H1 (cell line): ENCODE data around the gene ZNF346. TPM values are rescaled to one million over a fixed set of nuclear protein-coding genes. Genes with fewer than 3 reads are reported as not detected.

ENCODE experiments used
- CTBP2 ChIP-seq: IDR thresholded peaks from 2 replicates; pipeline ENCODE4 v1.7.0; 2011; ENCODE audit warnings: borderline replicate concordance, mild to moderate bottlenecking, moderate library complexity, mixed read lengths, low read length; ENCODE audit not compliant: insufficient read depth, insufficient read length
- HDAC2 ChIP-seq, 2 experiments: fragments of 300-600 bp in 1 of 2; sonication (generic) in 1 of 2; IDR thresholded peaks; 2 replicates each; pipeline ENCODE4 v1.6.1; 2011 to 2012; ENCODE audit warnings: low read depth in 2 of 2, low read length in 2 of 2, mild to moderate bottlenecking in 2 of 2, moderate library complexity in 2 of 2, borderline replicate concordance in 1 of 2, inconsistent platforms in 1 of 2
- KDM5A ChIP-seq: fragments of 200-600 bp; IDR thresholded peaks from 2 replicates; pipeline ENCODE4 v1.7.1; 2012; ENCODE audit warnings: mild to moderate bottlenecking, low read length, inconsistent platforms, mixed read lengths
- SAP30 ChIP-seq: fragments of 300-600 bp; sonication (generic); IDR thresholded peaks from 2 replicates; pipeline ENCODE4 v1.7.1; 2012; ENCODE audit warnings: low read length, moderate library complexity, mild to moderate bottlenecking, inconsistent platforms; ENCODE audit not compliant: insufficient read depth, insufficient replicate concordance
- SIN3A ChIP-seq, 2 experiments: IDR thresholded peaks in 1 of 2; conservative IDR thresholded peaks in 1 of 2; 2 replicates each; pipeline ENCODE4 v1.6.1; 2011 to 2012; ENCODE audit warnings: low read length in 2 of 2, improper control_type of control experiment in 1 of 2, low read depth in 1 of 2, mild to moderate bottlenecking in 1 of 2
- ZNF274 ChIP-seq: IDR thresholded peaks from 2 replicates; pipeline ENCODE4 v1.7.0; 2012; ENCODE audit warnings: low read length, borderline replicate concordance; ENCODE audit errors: extremely low read depth
- polyA plus RNA-seq, 7 experiments: library from polyadenylated mRNA; depleted of rRNA in 3 of 7; stranded (reverse) in 5 of 7; unstranded in 2 of 7; fragments of >200 nt in 5 of 7; fragments of 200-250 nt in 2 of 7; gene quantifications; 1 replicate in 5 of 7; 2 replicates in 1 of 7; 4 replicates in 1 of 7; pipeline versions ENCODE4 v1.2.1 to v1.2.3, GENCODE V29; 2011 to 2013; ENCODE audit warnings: missing spikeins in 2 of 7, mixed read lengths in 2 of 7
- total RNA-seq: library from RNA; stranded (reverse); fragmentation: NEBNext Ultra II Directional; extraction: Animal tissue kit (Norgen Biotek cat#: 25700); gene quantifications from 2 replicates; pipeline ENCODE4 v1.2.1, GENCODE V29; 2021
- TF ChIP-seq, protein P1 (sequence below), 3 experiments: IDR thresholded peaks; 1 replicate in 2 of 3; 2 replicates in 1 of 3; pipeline versions ENCODE4 v1.5.1 to v1.6.1; 2011; ENCODE audit warnings: low read length in 3 of 3, mild to moderate bottlenecking in 3 of 3, inconsistent platforms in 2 of 3, low read depth in 1 of 3, moderate library complexity in 1 of 3; ENCODE audit not compliant: insufficient read depth in 1 of 3; ENCODE audit errors: control extremely low read depth in 1 of 3
- TF ChIP-seq, protein P2 (sequence below): IDR thresholded peaks from 2 replicates; pipeline ENCODE4 v1.6.1; 2012; ENCODE audit warnings: inconsistent platforms

The ZNF346 gene
- total and polyA plus RNA-seq, 2 of the 8 experiments (the other 6 are each of a cell fraction or from before 2014, with no cell fraction given), result 19.9 to 20.8 TPM

DNA sequence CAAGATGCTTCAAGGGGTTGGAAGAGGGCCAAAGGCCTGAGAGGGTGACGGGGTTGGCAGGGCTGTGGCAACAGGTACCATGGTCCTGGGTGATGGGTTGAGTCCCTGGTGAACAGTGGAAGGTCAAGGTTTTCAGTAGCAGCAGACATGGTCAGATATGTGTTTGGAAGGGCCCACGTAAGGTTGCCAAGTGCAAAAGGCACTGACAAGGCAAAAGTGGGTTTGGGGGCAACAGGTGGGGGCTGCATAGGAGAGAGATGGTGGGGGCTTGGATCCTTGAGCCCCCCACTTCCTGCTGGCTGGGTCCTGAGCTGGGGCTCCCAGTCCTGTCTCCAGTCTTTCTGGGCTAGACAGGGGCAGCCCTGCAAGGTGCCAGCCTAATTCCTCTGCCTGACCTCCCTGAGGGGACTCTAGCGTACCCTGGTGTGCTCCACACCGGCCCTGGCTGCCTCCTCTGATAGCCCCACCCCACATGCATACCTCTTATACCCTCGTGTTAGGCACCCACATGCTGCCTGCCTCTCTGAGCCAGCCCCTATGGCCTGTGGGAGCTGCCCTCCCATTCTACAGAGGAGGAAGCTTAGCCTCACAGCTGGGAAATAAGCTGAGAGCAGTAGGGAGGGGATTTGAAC is 90.2 kb downstream of the ZNF346 start (continued):
- TF ChIP-seq SIN3A (conservative IDR thresholded peaks at IDR 0.05 in 1 of 2, IDR thresholded peaks at IDR 0.05 in 1 of 2; ENCODE audit: low read depth in 1 of 2, low read length in 2 of 2) (no peak), KDM5A (no peak), ZNF274 (no peak), HDAC2 (IDR thresholded peaks at IDR 0.05; ENCODE audit: borderline replicate concordance in 1 of 2, low read depth in 2 of 2, low read length in 2 of 2) (no peak), SAP30 (no peak), CTBP2 (no peak)
- TF ChIP-seq, protein P1, sequence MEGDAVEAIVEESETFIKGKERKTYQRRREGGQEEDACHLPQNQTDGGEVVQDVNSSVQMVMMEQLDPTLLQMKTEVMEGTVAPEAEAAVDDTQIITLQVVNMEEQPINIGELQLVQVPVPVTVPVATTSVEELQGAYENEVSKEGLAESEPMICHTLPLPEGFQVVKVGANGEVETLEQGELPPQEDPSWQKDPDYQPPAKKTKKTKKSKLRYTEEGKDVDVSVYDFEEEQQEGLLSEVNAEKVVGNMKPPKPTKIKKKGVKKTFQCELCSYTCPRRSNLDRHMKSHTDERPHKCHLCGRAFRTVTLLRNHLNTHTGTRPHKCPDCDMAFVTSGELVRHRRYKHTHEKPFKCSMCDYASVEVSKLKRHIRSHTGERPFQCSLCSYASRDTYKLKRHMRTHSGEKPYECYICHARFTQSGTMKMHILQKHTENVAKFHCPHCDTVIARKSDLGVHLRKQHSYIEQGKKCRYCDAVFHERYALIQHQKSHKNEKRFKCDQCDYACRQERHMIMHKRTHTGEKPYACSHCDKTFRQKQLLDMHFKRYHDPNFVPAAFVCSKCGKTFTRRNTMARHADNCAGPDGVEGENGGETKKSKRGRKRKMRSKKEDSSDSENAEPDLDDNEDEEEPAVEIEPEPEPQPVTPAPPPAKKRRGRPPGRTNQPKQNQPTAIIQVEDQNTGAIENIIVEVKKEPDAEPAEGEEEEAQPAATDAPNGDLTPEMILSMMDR (IDR thresholded peaks at IDR 0.05; ENCODE audit: control extremely low read depth in 1 of 3, insufficient read depth in 1 of 3, low read depth in 1 of 3, low read length in 3 of 3), result no peak
- TF ChIP-seq, protein P2, sequence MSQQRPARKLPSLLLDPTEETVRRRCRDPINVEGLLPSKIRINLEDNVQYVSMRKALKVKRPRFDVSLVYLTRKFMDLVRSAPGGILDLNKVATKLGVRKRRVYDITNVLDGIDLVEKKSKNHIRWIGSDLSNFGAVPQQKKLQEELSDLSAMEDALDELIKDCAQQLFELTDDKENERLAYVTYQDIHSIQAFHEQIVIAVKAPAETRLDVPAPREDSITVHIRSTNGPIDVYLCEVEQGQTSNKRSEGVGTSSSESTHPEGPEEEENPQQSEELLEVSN, result no peak
